A549 (cell line): ENCODE data around the gene SBF2. TPM values are rescaled to one million over a fixed set of nuclear protein-coding genes. Genes with fewer than 3 reads are reported as not detected.
A peak's percentile ranks its signal among the peaks of the same experiment; 100 is the strongest.

Experiments
- ATAC-seq, 2 experiments: fragments of 200-7000 bp in 1 of 2; fragments of >200 bp in 1 of 2; cut with Nextera tagmentation in 1 of 2; cut with Tn5 transposase in 1 of 2; 3 replicates each; pipeline versions ENCODE4 v1.8.0 to v1.9.1; 2018 to 2020; ENCODE audit warnings: mild to moderate bottlenecking in 1 of 2, moderate library complexity in 1 of 2
- CTCF ChIA-PET: fragments of 300-600 bp; sonication (Branson Sonifier 250); formaldehyde crosslinking; extraction: SDS; loops from one replicate; lab custom pipeline; 2021; ENCODE audit warnings: antibody characterized with exemption, inconsistent platforms; lab: Yijun Ruan, JAX
- POLR2A ChIA-PET: fragments of 350-600 bp; formaldehyde crosslinking; extraction: SDS; loops from one replicate; lab custom pipeline; 2021; ENCODE audit warnings: antibody characterized with exemption, inconsistent platforms; lab: Yijun Ruan, JAX
- DNase-seq, 2 experiments: peaks; one replicate each; pipeline versions ENCODE4 v3.0.0 to v3.0.0-alpha.2; 2011 to 2016; ENCODE audit warnings: low read depth in 1 of 2, low spot score in 1 of 2
- FAIRE-seq: peaks from 2 replicates; lab custom pipeline; 2011; peaks lifted over from hg19 to GRCh38; lab: Jason Lieb, UNC
- H3K27ac ChIP-seq, 2 experiments: fragments of >200 bp; sonication (Bioruptor Twin); formaldehyde crosslinking; 3 replicates each; pipeline ENCODE4 v1.5.1; 2016 to 2017
- H3K4me1 ChIP-seq: fragments of >200 bp; sonication (Bioruptor Twin); formaldehyde crosslinking; 3 replicates; pipeline ENCODE4 v1.6.1; 2016
- H3K4me2 ChIP-seq: fragments of >200 bp; sonication (Bioruptor Twin); formaldehyde crosslinking; 3 replicates; pipeline ENCODE4 v1.6.1; 2016
- H3K4me3 ChIP-seq: fragments of >200 bp; sonication (Bioruptor Twin); formaldehyde crosslinking; 3 replicates; pipeline ENCODE4 v1.5.1; 2016
- H3K9me3 ChIP-seq: fragments of >200 bp; sonication (Bioruptor Twin); formaldehyde crosslinking; 3 replicates; pipeline ENCODE4 v1.6.1; 2016
- CEBPB ChIP-seq, 2 experiments: fragments of >200 bp in 1 of 2; sonication (Bioruptor Twin) in 1 of 2; formaldehyde crosslinking in 1 of 2; IDR thresholded peaks; 2 replicates each; pipeline ENCODE4 v1.6.1; 2012 to 2016
- EHF ChIP-seq: fragments of 250-450 bp; sonication (Bioruptor Pico); IDR thresholded peaks from 2 replicates; pipeline ENCODE4 v1.5.0; 2020; ENCODE audit warnings: mild to moderate bottlenecking
- EHMT2 ChIP-seq: fragments of 200-600 bp; sonication (generic); IDR thresholded peaks from 2 replicates; pipeline ENCODE4 v1.6.1; 2016; ENCODE audit warnings: antibody characterized with exemption, low read depth, mild to moderate bottlenecking, moderate library complexity
- EP300 ChIP-seq, 2 experiments: fragments of >200 bp; sonication (Bioruptor Twin); formaldehyde crosslinking; IDR thresholded peaks; 2 replicates in 1 of 2; 3 replicates in 1 of 2; pipeline ENCODE4 v1.6.1; 2016 to 2017
- FOSB ChIP-seq: fragments of 250-450 bp; sonication (Bioruptor Pico); IDR thresholded peaks from 2 replicates; pipeline ENCODE4 v1.5.0; 2020; ENCODE audit warnings: mild to moderate bottlenecking, moderate library complexity
- HOXB13 ChIP-seq: fragments of 250-450 bp; sonication (Bioruptor Pico); IDR thresholded peaks from 2 replicates; pipeline ENCODE4 v1.5.0; 2020; ENCODE audit warnings: low read depth, mild to moderate bottlenecking, moderate library complexity
- JUN ChIP-seq, 2 experiments: fragments of >200 bp; sonication (Bioruptor Twin); formaldehyde crosslinking; IDR thresholded peaks; 2 replicates in 1 of 2; 3 replicates in 1 of 2; pipeline ENCODE4 v1.6.1; 2016 to 2017
- MAZ ChIP-seq: fragments of 150-350 bp; IDR thresholded peaks from 2 replicates; pipeline ENCODE4 v1.6.1; 2014; ENCODE audit warnings: antibody characterized with exemption, low read depth, low read length, borderline replicate concordance
- RAD21 ChIP-seq, 2 experiments: fragments of >200 bp in 1 of 2; sonication (Bioruptor Twin) in 1 of 2; formaldehyde crosslinking in 1 of 2; IDR thresholded peaks in 1 of 2; conservative IDR thresholded peaks in 1 of 2; 2 replicates in 1 of 2; 3 replicates in 1 of 2; pipeline ENCODE4 v1.6.1; 2012 to 2018; ENCODE audit warnings: inconsistent platforms in 1 of 2
- REST ChIP-seq: fragments of 200-600 bp; sonication (generic); IDR thresholded peaks from 2 replicates; pipeline ENCODE4 v1.6.1; 2016; ENCODE audit warnings: antibody characterized with exemption, mild to moderate bottlenecking, moderate library complexity
- SREBF2 ChIP-seq: fragments of 450-650 bp; IDR thresholded peaks from 2 replicates; pipeline ENCODE4 v1.6.1; 2014; ENCODE audit warnings: mild to moderate bottlenecking, moderate library complexity
- TFCP2L1 ChIP-seq: fragments of 250-450 bp; sonication (Bioruptor Pico); IDR thresholded peaks from 2 replicates; pipeline ENCODE4 v1.5.0; 2021; ENCODE audit warnings: mild to moderate bottlenecking
- TP53 ChIP-seq: fragments of 250-450 bp; sonication (Bioruptor Pico); IDR thresholded peaks from 2 replicates; pipeline ENCODE4 v1.5.0; 2021; ENCODE audit warnings: mild to moderate bottlenecking, moderate library complexity
- ZC3H11A ChIP-seq: fragments of 450-650 bp; IDR thresholded peaks from 2 replicates; pipeline ENCODE4 v1.6.1; 2014; ENCODE audit warnings: antibody characterized with exemption, mild to moderate bottlenecking
- WGBS: methylation state at CpG from one replicate; pipeline ENCODE4 v1.1.6; 2017; ENCODE audit errors: missing lambda C conversion rate; 5-methylcytosine and 5-hydroxymethylcytosine counted together
- polyA plus RNA-seq, 4 experiments: library from polyadenylated mRNA; depleted of rRNA in 3 of 4; stranded (reverse); fragments of >200 nt; fragmentation: RNase III in 1 of 4; extraction: RNeasy Plus Mini Kit Qiagen cat#74134 plus additional on column Dnase treatment in 1 of 4; gene quantifications; 2 replicates in 3 of 4; 3 replicates in 1 of 4; pipeline ENCODE4 v1.2.3, GENCODE V29; 2011 to 2017
- TF ChIP-seq, protein P1 (sequence below): fragments of 250-450 bp; sonication (Bioruptor Pico); IDR thresholded peaks from 2 replicates; pipeline ENCODE4 v1.5.0; 2021; ENCODE audit warnings: mild to moderate bottlenecking, moderate library complexity, borderline replicate concordance
- TF ChIP-seq, protein P2 (sequence below): fragments of >200 bp; sonication (Bioruptor Twin); formaldehyde crosslinking; IDR thresholded peaks from 3 replicates; pipeline ENCODE4 v1.6.1; 2016
- TF ChIP-seq, protein P3 (sequence below): fragments of 250-450 bp; sonication (Bioruptor Pico); IDR thresholded peaks from 2 replicates; pipeline ENCODE4 v1.5.0; 2020; ENCODE audit warnings: low read depth, mild to moderate bottlenecking, moderate library complexity

Gene SBF2
- polyA plus RNA-seq, 2 of the 4 experiments (the other 2 are of a cell fraction): 11.1 to 49.6 TPM

- TF ChIP-seq EP300 (IDR thresholded peaks at IDR 0.05) (peak in 1 of 2 experiments; percentile 35; a peak in 1 of 5 replicates), JUN (IDR thresholded peaks at IDR 0.05) (no peak), FOSB (no peak), EHMT2 (no peak)
- TF ChIP-seq, protein P1, sequence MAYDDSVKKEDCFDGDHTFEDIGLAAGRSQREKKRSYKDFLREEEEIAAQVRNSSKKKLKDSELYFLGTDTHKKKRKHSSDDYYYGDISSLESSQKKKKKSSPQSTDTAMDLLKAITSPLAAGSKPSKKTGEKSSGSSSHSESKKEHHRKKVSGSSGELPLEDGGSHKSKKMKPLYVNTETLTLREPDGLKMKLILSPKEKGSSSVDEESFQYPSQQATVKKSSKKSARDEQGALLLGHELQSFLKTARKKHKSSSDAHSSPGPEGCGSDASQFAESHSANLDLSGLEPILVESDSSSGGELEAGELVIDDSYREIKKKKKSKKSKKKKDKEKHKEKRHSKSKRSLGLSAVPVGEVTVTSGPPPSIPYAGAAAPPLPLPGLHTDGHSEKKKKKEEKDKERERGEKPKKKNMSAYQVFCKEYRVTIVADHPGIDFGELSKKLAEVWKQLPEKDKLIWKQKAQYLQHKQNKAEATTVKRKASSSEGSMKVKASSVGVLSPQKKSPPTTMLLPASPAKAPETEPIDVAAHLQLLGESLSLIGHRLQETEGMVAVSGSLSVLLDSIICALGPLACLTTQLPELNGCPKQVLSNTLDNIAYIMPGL: no peak
- TF ChIP-seq, all 56 proteins: peak for 6
Measured at GRCh38 chr11:10050561-10050960, 243.5 kb downstream of the SBF2 start (continued).

DNA sequence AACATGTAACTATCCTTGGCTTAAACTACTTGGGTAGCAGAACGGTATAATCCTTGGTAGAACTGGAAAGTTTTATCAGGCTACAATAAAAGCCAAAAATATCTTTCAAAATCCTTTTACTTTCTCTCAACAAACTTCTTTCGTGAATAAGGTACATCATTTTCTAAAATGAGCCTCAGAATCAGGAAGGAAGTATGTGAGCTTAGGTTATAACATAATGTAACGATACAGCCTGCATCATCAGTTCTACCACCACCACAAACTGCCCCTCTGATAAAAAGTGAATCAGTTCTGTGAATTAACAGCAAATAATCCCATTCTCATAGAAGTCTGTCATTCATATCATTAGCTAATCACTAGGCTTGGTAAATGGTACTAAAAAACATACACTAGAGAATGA lies 244.3 kb downstream of the SBF2 start:
- H3K4me2 ChIP-seq: no peak overlapping the region
- CTCF ChIA-PET: interaction anchor here (0.9 to 1.3 kb wide), 2 partner anchors 11 to 29 kb away, joined by 3 read pairs; no protein-coding TSS in a partner anchor
- no peak overlapping the region for H3K27ac ChIP-seq
- DNase-seq (no peak), ATAC-seq (no peak), FAIRE-seq (peak; percentile 18)
- H3K4me1 ChIP-seq: peaks cover 27% of the 10 kb centered on the region
- H3K9me3 ChIP-seq: peaks cover 10% of the 10 kb centered on the region
- POLR2A ChIA-PET: no interaction called here
- no peak overlapping the region for H3K4me3 ChIP-seq
- TF ChIP-seq, protein P2, sequence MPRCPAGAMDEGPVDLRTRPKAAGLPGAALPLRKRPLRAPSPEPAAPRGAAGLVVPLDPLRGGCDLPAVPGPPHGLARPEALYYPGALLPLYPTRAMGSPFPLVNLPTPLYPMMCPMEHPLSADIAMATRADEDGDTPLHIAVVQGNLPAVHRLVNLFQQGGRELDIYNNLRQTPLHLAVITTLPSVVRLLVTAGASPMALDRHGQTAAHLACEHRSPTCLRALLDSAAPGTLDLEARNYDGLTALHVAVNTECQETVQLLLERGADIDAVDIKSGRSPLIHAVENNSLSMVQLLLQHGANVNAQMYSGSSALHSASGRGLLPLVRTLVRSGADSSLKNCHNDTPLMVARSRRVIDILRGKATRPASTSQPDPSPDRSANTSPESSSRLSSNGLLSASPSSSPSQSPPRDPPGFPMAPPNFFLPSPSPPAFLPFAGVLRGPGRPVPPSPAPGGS: no peak
- no peak for TF ChIP-seq ZC3H11A
- no peak for TF ChIP-seq JUN (IDR thresholded peaks at IDR 0.05)
- no peak for TF ChIP-seq TFCP2L1 (CRISPR knock-in tag)
- TF ChIP-seq MAZ: no peak
- TF ChIP-seq FOSB: no peak
- no peak for TF ChIP-seq SREBF2
- WGBS: 92% methylated on average over 3 of the region's 3 CpGs

- ATAC-seq (no peak), DNase-seq (no peak), FAIRE-seq (no peak)
- Histone ChIP-seq H3K27ac (no peak overlapping the region), H3K9me3 (peaks cover 22% of the 10 kb centered on the region), H3K4me2 (no peak overlapping the region), H3K4me1 (peaks cover 27% of the 10 kb centered on the region), H3K4me3 (no peak overlapping the region)
- no peak for TF ChIP-seq HOXB13 (CRISPR knock-in tag)
- no peak for TF ChIP-seq REST
- ChIA-PET CTCF (no interaction called here), POLR2A (no interaction called here)
Measured at GRCh38 chr11:10048350-10048749, 245.7 kb downstream of the SBF2 start.

GRCh38 chr11:10044618-10045017 lies 249.4 kb downstream of the SBF2 start:
- no peak for TF ChIP-seq RAD21 (conservative IDR thresholded peaks at IDR 0.05 in 1 of 2, IDR thresholded peaks at IDR 0.05 in 1 of 2)
- TF ChIP-seq, protein P3, sequence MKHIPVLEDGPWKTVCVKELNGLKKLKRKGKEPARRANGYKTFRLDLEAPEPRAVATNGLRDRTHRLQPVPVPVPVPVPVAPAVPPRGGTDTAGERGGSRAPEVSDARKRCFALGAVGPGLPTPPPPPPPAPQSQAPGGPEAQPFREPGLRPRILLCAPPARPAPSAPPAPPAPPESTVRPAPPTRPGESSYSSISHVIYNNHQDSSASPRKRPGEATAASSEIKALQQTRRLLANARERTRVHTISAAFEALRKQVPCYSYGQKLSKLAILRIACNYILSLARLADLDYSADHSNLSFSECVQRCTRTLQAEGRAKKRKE: no peak
- 0 out of 2 replicates have a peak, but pooled peaks have one; percentile 63 for TF ChIP-seq TP53
- TF ChIP-seq CEBPB (IDR thresholded peaks at IDR 0.05): no peak
- TF ChIP-seq EHF: no peak
- H3K9me3 ChIP-seq: peaks cover 23% of the 10 kb centered on the region
- H3K27ac ChIP-seq: peak overlapping the region in 1 of 2 experiments; percentile 50; a peak in 2 of 6 replicates
- FAIRE-seq: no peak
- CTCF ChIA-PET: interaction anchor here (0.6 kb wide), 1 partner anchor 914 kb away, joined by 3 read pairs; no protein-coding TSS in a partner anchor
- no peaks in the 10 kb centered on the region for H3K4me1 ChIP-seq
- WGBS: 95% methylated on average over 5 of the region's 5 CpGs
- DNase-seq: peak in 1 of 2 experiments; percentile 72
- no peak overlapping the region for H3K4me3 ChIP-seq
- POLR2A ChIA-PET: no interaction called here
- no peak for ATAC-seq
- H3K4me2 ChIP-seq: no peak overlapping the region
